ENCODE data around the gene HNRNPUL1. TPM values are rescaled to one million over a fixed set of nuclear protein-coding genes. Genes with fewer than 3 reads are reported as not detected.

Gene HNRNPUL1
- total and polyA plus RNA-seq, 4 experiments from 2014 or later: 37.8 to 300 (median 205) TPM

- Histone ChIP-seq H3K27ac (ENCODE audit: low read depth, low read length) (peak overlapping the region; percentile 92), H3K27me3 (ENCODE audit: insufficient read depth, low read length) (no peaks in the 10 kb centered on the region), H3K4me3 (ENCODE audit: low read length in 2 of 2) (peak overlapping the region; percentile 82 to 98), H3K4me1 (ENCODE audit: insufficient read depth, low read length) (peaks cover 68% of the 10 kb centered on the region), H3K9me3 (ENCODE audit: control insufficient read depth in 1 of 2, low read length in 2 of 2) (no peaks in the 10 kb centered on the region), H3K36me3 (ENCODE audit: insufficient read depth, low read length) (peaks cover 22% of the 10 kb centered on the region)
- peak overlapping the region; percentile 16 to 100 (median 97) for H3K4me3 Mint-ChIP-seq
- intact Hi-C loops (cut with micrococcal nuclease): loop anchor here (2.0 kb wide), 1 partner anchor 18 kb away; no protein-coding TSS in a partner anchor
- DNase-seq: peak in 1 of 5 donors; percentile 22
- CTCF ChIA-PET (ENCODE audit: partially characterized antibody): interaction anchor here (1.2 to 4.4 kb wide), 3 partner anchors 41 to 129 kb away, joined by 3 to 101 read pairs (median 6); partner anchors contain the start of gene DMAC2
- POLR2A ChIA-PET (ENCODE audit: partially characterized antibody): interaction anchor here (0.8 to 26.9 kb wide), 9 partner anchors 8 to 221 kb away, joined by 3 to 711 read pairs (median 26); partner anchors contain the start of genes B9D2, HNRNPUL1 and TGFB1
- no peaks in the 10 kb centered on the region for H3K27me3 Mint-ChIP-seq
- H3K4me1 Mint-ChIP-seq: peaks cover 42 to 78% (median 64%) of the 10 kb centered on the region in 4 donors
- H3K36me3 Mint-ChIP-seq: peaks cover 16 to 61% of the 10 kb centered on the region in 2 donors
- peaks cover 0 to 14% (median 0%) of the 10 kb centered on the region in 8 donors for H3K9me3 Mint-ChIP-seq
- peak overlapping the region in 5 of 7 donors; percentile 25 to 100 (median 99) for H3K27ac Mint-ChIP-seq
Measured at GRCh38 chr19:41311072-41311471, 46.9 kb downstream of the HNRNPUL1 start.

- Mint-ChIP-seq H3K9me3 (peaks cover 0 to 14% (median 0%) of the 10 kb centered on the region in 8 donors), H3K27ac (peak overlapping the region in 6 of 7 donors; percentile 39 to 99 (median 70)), H3K4me1 (peaks cover 41 to 78% (median 59%) of the 10 kb centered on the region in 4 donors), H3K27me3 (no peaks in the 10 kb centered on the region), H3K4me3 (peak overlapping the region; percentile 51 to 100 (median 74)), H3K36me3 (peaks cover 18 to 62% of the 10 kb centered on the region in 2 donors)
- Histone ChIP-seq H3K36me3 (ENCODE audit: insufficient read depth, low read length) (peaks cover 26% of the 10 kb centered on the region), H3K4me1 (ENCODE audit: insufficient read depth, low read length) (peaks cover 62% of the 10 kb centered on the region), H3K9me3 (ENCODE audit: control insufficient read depth in 1 of 2, low read length in 2 of 2) (no peaks in the 10 kb centered on the region), H3K4me3 (ENCODE audit: low read length in 2 of 2) (no peak overlapping the region), H3K27me3 (ENCODE audit: insufficient read depth, low read length) (no peaks in the 10 kb centered on the region), H3K27ac (ENCODE audit: low read depth, low read length) (no peak overlapping the region)
- intact Hi-C loops (cut with micrococcal nuclease): loop anchor here (2.0 kb wide), 1 partner anchor 17 kb away; no protein-coding TSS in a partner anchor
- CTCF ChIA-PET (ENCODE audit: partially characterized antibody): interaction anchor here (1.2 to 1.7 kb wide), 2 partner anchors 40 to 128 kb away, joined by 3 to 6 read pairs; partner anchors contain the start of gene DMAC2
- POLR2A ChIA-PET (ENCODE audit: partially characterized antibody): interaction anchor here (0.6 to 26.9 kb wide), 8 partner anchors 11 to 1370 kb away, joined by 3 to 711 read pairs (median 34); partner anchors contain the start of genes HNRNPUL1 and TGFB1
- peak in 1 of 5 donors; percentile 33 for DNase-seq
Measured at GRCh38 chr19:41311613-41312012, 47.4 kb downstream of the HNRNPUL1 start.

GRCh38 chr19:41316306-41316920 lies 52.2 kb downstream of the HNRNPUL1 start:
- Mint-ChIP-seq H3K4me3 (peak overlapping the region in 1 of 8 donors; percentile 33), H3K36me3 (peaks cover 34 to 77% of the 10 kb centered on the region in 2 donors), H3K27ac (peak overlapping the region in 5 of 7 donors; percentile 13 to 70 (median 69)), H3K4me1 (peaks cover 20 to 71% (median 28%) of the 10 kb centered on the region in 4 donors), H3K27me3 (no peaks in the 10 kb centered on the region), H3K9me3 (peaks cover 0 to 4% (median 0%) of the 10 kb centered on the region in 8 donors)
- H3K4me3 ChIP-seq (ENCODE audit: low read length in 2 of 2): no peak overlapping the region
- H3K9me3 ChIP-seq (ENCODE audit: control insufficient read depth in 1 of 2, low read length in 2 of 2): no peaks in the 10 kb centered on the region
- intact Hi-C loops (cut with micrococcal nuclease): no loop called here
- CTCF ChIA-PET (ENCODE audit: partially characterized antibody): no interaction called here
- peak in 1 of 5 donors; percentile 37 for DNase-seq
- H3K27me3 ChIP-seq (ENCODE audit: insufficient read depth, low read length): no peaks in the 10 kb centered on the region
- POLR2A ChIA-PET (ENCODE audit: partially characterized antibody): interaction anchor here (1.0 to 1.3 kb wide), 4 partner anchors 11 to 52 kb away, joined by 3 to 4 read pairs (median 4); partner anchors contain the start of gene HNRNPUL1
- H3K27ac ChIP-seq (ENCODE audit: low read depth, low read length): no peak overlapping the region
- H3K36me3 ChIP-seq (ENCODE audit: insufficient read depth, low read length): peaks cover 62% of the 10 kb centered on the region
- H3K4me1 ChIP-seq (ENCODE audit: insufficient read depth, low read length): peaks cover 22% of the 10 kb centered on the region

- H3K4me3 Mint-ChIP-seq: peak overlapping the region in 1 of 8 donors; percentile 49
- peaks cover 66% of the 10 kb centered on the region for H3K36me3 ChIP-seq (ENCODE audit: insufficient read depth, low read length)
- peaks cover 11 to 61% (median 19%) of the 10 kb centered on the region in 4 donors for H3K4me1 Mint-ChIP-seq
- H3K27me3 Mint-ChIP-seq: no peaks in the 10 kb centered on the region
- H3K9me3 Mint-ChIP-seq: peaks cover 0 to 5% (median 0%) of the 10 kb centered on the region in 8 donors
- CTCF ChIA-PET (ENCODE audit: partially characterized antibody): interaction anchor here (1.2 kb wide), 1 partner anchor 10 kb away, joined by 3 read pairs; no protein-coding TSS in a partner anchor
- H3K4me1 ChIP-seq (ENCODE audit: insufficient read depth, low read length): peaks cover 4% of the 10 kb centered on the region
- peaks cover 32 to 76% of the 10 kb centered on the region in 2 donors for H3K36me3 Mint-ChIP-seq
- no peaks in the 10 kb centered on the region for H3K27me3 ChIP-seq (ENCODE audit: insufficient read depth, low read length)
- H3K27ac Mint-ChIP-seq: peak overlapping the region; percentile 29 to 87 (median 66)
- H3K4me3 ChIP-seq (ENCODE audit: low read length in 2 of 2): no peak overlapping the region
- DNase-seq: peak in 1 of 5 donors; percentile 41
- no peak overlapping the region for H3K27ac ChIP-seq (ENCODE audit: low read depth, low read length)
- intact Hi-C loops (cut with micrococcal nuclease): no loop called here
- POLR2A ChIA-PET (ENCODE audit: partially characterized antibody): interaction anchor here (2.0 to 2.1 kb wide), 2 partner anchors 9 to 34 kb away, joined by 7 to 10 read pairs; partner anchors contain the start of gene CCDC97
- H3K9me3 ChIP-seq (ENCODE audit: control insufficient read depth in 1 of 2, low read length in 2 of 2): no peaks in the 10 kb centered on the region
Measured at GRCh38 chr19:41318696-41319499, 54.7 kb downstream of the HNRNPUL1 start.

- Histone ChIP-seq H3K27me3 (ENCODE audit: insufficient read depth, low read length) (no peaks in the 10 kb centered on the region), H3K4me3 (ENCODE audit: low read length in 2 of 2) (no peak overlapping the region), H3K9me3 (ENCODE audit: control insufficient read depth in 1 of 2, low read length in 2 of 2) (no peaks in the 10 kb centered on the region), H3K27ac (ENCODE audit: low read depth, low read length) (no peak overlapping the region), H3K4me1 (ENCODE audit: insufficient read depth, low read length) (peaks cover 3% of the 10 kb centered on the region), H3K36me3 (ENCODE audit: insufficient read depth, low read length) (peaks cover 71% of the 10 kb centered on the region)
- H3K27ac Mint-ChIP-seq: peak overlapping the region in 5 of 7 donors; percentile 63 to 87 (median 69)
- no peaks in the 10 kb centered on the region for H3K27me3 Mint-ChIP-seq
- ChIA-PET POLR2A (ENCODE audit: partially characterized antibody) (interaction anchor here (0.7 to 2.1 kb wide), 5 partner anchors 9 to 56 kb away, joined by 3 to 10 read pairs (median 5); partner anchors contain the start of genes CCDC97 and HNRNPUL1), CTCF (ENCODE audit: partially characterized antibody) (interaction anchor here (1.2 kb wide), 1 partner anchor 11 kb away, joined by 3 read pairs; no protein-coding TSS in a partner anchor)
- intact Hi-C loops (cut with micrococcal nuclease): no loop called here
- H3K4me3 Mint-ChIP-seq: peak overlapping the region in 1 of 8 donors; percentile 49
- DNase-seq: peak in 1 of 5 donors; percentile 40
- H3K4me1 Mint-ChIP-seq: peaks cover 11 to 69% (median 19%) of the 10 kb centered on the region in 4 donors
- peaks cover 32 to 77% of the 10 kb centered on the region in 2 donors for H3K36me3 Mint-ChIP-seq
- H3K9me3 Mint-ChIP-seq: peaks cover 0 to 5% (median 0%) of the 10 kb centered on the region in 8 donors
Measured at GRCh38 chr19:41319500-41320184, 55.5 kb downstream of the HNRNPUL1 start.

GRCh38 chr19:41320185-41320518 lies 56.0 kb downstream of the HNRNPUL1 start:
- Mint-ChIP-seq H3K27ac (peak overlapping the region in 4 of 7 donors; percentile 69 to 87 (median 70)), H3K36me3 (peaks cover 32 to 79% of the 10 kb centered on the region in 2 donors), H3K27me3 (no peaks in the 10 kb centered on the region), H3K9me3 (peaks cover 0 to 5% (median 0%) of the 10 kb centered on the region in 8 donors), H3K4me1 (peaks cover 14 to 74% (median 22%) of the 10 kb centered on the region in 4 donors), H3K4me3 (peak overlapping the region in 1 of 8 donors; percentile 25)
- intact Hi-C loops (cut with micrococcal nuclease): no loop called here
- POLR2A ChIA-PET (ENCODE audit: partially characterized antibody): interaction anchor here (0.7 to 2.1 kb wide), 4 partner anchors 8 to 56 kb away, joined by 3 to 10 read pairs (median 4); partner anchors contain the start of gene HNRNPUL1
- Histone ChIP-seq H3K4me3 (ENCODE audit: low read length in 2 of 2) (no peak overlapping the region), H3K36me3 (ENCODE audit: insufficient read depth, low read length) (peaks cover 71% of the 10 kb centered on the region), H3K27me3 (ENCODE audit: insufficient read depth, low read length) (no peaks in the 10 kb centered on the region), H3K9me3 (ENCODE audit: control insufficient read depth in 1 of 2, low read length in 2 of 2) (no peaks in the 10 kb centered on the region), H3K27ac (ENCODE audit: low read depth, low read length) (no peak overlapping the region), H3K4me1 (ENCODE audit: insufficient read depth, low read length) (peaks cover 3% of the 10 kb centered on the region)
- CTCF ChIA-PET (ENCODE audit: partially characterized antibody): interaction anchor here (1.2 kb wide), 1 partner anchor 11 kb away, joined by 3 read pairs; no protein-coding TSS in a partner anchor
- DNase-seq: peak in 1 of 5 donors; percentile 39

Data from CD4-positive, alpha-beta memory T cell (primary cell).